ENCODE data around the gene GDA. TPM values are rescaled to one million over a fixed set of nuclear protein-coding genes. Genes with fewer than 3 reads are reported as not detected.

GDA gene
- polyA plus RNA-seq (2012; ENCODE audit: insufficient read depth, insufficient read length, low read depth): not detected

DNA sequence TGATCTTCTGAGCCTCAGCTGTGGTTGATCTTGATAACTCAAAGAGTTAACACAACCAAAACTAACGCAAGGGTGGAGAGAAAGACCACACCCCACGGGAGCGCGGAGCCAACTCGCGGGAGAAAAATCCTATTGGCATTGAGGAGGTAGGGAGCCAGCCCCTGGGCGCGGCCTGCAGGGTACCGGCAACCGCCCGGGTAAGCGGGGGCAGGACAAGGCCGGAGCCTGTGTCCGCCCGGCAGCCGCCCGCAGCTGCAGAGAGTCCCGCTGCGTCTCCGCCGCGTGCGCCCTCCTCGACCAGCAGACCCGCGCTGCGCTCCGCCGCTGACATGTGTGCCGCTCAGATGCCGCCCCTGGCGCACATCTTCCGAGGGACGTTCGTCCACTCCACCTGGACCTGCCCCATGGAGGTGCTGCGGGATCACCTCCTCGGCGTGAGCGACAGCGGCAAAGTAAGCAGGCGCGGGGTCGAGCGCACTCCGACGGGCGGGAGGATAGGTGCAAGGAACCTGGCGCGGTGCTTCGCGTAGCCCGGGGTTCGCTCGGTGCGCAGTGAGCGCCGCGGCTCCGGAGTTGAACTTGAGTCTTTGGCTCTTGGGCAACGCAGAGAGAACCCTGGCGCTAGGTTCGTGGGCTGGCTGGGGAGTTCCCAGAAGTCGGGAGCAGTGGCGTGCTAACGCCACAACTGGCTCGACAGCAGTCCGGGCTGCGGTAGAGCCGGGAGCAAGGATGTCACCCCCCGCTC is at the start of gene GDA:
Gene GDA, plus strand, starts transcription at position 210 of the 745 bp plus-strand sequence. Its CDS starts 120 bp downstream, at position 330.
- Histone ChIP-seq H3K27me3 (peaks cover 23% of the 10 kb centered on the region), H3K9me3 (no peaks in the 10 kb centered on the region), H3K4me1 (no peaks in the 10 kb centered on the region), H3K36me3 (no peaks in the 10 kb centered on the region), H3K4me3 (ENCODE audit: low read depth, low read length) (no peak within 1 kb of the TSS)
- no peak for DNase-seq
- TF ChIP-seq, protein P1, sequence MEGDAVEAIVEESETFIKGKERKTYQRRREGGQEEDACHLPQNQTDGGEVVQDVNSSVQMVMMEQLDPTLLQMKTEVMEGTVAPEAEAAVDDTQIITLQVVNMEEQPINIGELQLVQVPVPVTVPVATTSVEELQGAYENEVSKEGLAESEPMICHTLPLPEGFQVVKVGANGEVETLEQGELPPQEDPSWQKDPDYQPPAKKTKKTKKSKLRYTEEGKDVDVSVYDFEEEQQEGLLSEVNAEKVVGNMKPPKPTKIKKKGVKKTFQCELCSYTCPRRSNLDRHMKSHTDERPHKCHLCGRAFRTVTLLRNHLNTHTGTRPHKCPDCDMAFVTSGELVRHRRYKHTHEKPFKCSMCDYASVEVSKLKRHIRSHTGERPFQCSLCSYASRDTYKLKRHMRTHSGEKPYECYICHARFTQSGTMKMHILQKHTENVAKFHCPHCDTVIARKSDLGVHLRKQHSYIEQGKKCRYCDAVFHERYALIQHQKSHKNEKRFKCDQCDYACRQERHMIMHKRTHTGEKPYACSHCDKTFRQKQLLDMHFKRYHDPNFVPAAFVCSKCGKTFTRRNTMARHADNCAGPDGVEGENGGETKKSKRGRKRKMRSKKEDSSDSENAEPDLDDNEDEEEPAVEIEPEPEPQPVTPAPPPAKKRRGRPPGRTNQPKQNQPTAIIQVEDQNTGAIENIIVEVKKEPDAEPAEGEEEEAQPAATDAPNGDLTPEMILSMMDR (IDR thresholded peaks at IDR 0.05; ENCODE audit: low read depth, low read length): no peak

GRCh38 chr9:72102520-72102919 is 46.7 kb upstream of the GDA start:
- H3K9me3 ChIP-seq: no peaks in the 10 kb centered on the region
- DNase-seq: no peak
- TF ChIP-seq, protein P1 (IDR thresholded peaks at IDR 0.05; ENCODE audit: low read depth, low read length): no peak
- no peaks in the 10 kb centered on the region for H3K27me3 ChIP-seq
- H3K4me1 ChIP-seq: no peaks in the 10 kb centered on the region
- no peaks in the 10 kb centered on the region for H3K36me3 ChIP-seq
- no peak overlapping the region for H3K4me3 ChIP-seq (ENCODE audit: low read depth, low read length)

DNA sequence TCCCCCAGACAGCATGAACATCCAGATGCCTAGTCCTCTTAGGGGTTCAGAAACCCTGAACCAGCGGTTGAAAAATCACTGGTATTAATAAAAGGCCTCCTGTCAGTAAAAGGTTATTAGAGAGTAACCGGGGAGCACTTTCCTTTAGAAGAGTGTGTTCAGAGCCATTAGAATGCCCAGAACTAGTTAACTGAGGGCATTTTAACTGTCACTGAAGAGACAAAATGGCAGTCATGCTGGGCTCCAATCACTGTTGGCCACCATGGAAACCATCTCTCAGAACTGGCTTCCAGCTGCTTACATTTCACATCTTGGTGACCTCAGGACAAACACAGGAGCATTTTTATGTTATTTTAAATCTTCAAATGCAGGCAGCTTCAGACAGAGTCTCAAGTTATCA is 36.2 kb upstream of the GDA start:
- Histone ChIP-seq H3K27me3 (no peaks in the 10 kb centered on the region), H3K36me3 (no peaks in the 10 kb centered on the region), H3K4me1 (no peaks in the 10 kb centered on the region), H3K9me3 (no peaks in the 10 kb centered on the region), H3K4me3 (ENCODE audit: low read depth, low read length) (no peak overlapping the region)
- no peak for DNase-seq
- TF ChIP-seq, protein P1 (IDR thresholded peaks at IDR 0.05; ENCODE audit: low read depth, low read length): no peak

- no peaks in the 10 kb centered on the region for H3K4me1 ChIP-seq
- TF ChIP-seq, protein P1 (IDR thresholded peaks at IDR 0.05; ENCODE audit: low read depth, low read length): no peak
- DNase-seq: no peak
- H3K4me3 ChIP-seq (ENCODE audit: low read depth, low read length): no peak overlapping the region
- H3K27me3 ChIP-seq: no peaks in the 10 kb centered on the region
- H3K9me3 ChIP-seq: no peaks in the 10 kb centered on the region
- H3K36me3 ChIP-seq: no peaks in the 10 kb centered on the region
Observed at GRCh38 chr9:72119853-72120252, 29.4 kb upstream of the GDA start.

GRCh38 chr9:72124947-72125346 is 24.3 kb upstream of the GDA start:
- Histone ChIP-seq H3K36me3 (no peaks in the 10 kb centered on the region), H3K4me1 (no peaks in the 10 kb centered on the region), H3K27me3 (no peaks in the 10 kb centered on the region), H3K4me3 (ENCODE audit: low read depth, low read length) (no peak overlapping the region), H3K9me3 (no peaks in the 10 kb centered on the region)
- DNase-seq: no peak
- TF ChIP-seq, protein P1 (IDR thresholded peaks at IDR 0.05; ENCODE audit: low read depth, low read length): no peak

DNA sequence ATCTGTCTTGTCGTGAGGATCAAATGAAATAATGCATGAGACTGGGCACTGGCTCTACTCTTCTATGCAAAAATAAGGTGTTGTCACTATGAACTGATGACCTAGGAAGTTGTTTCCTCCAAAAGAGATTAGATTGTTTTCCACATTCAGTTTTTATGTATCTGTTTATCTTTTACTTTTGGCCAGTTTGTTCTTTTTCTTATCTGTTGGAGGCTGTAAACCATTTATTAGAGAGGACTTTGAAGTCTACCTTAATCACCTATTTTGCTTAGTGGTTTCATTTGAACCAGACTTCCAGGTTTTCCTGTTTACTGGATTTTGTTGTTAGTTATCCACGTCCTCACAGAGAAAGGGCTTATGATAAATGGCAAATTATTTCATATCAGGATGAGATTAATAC is 21.5 kb upstream of the GDA start:
- Histone ChIP-seq H3K36me3 (no peaks in the 10 kb centered on the region), H3K4me3 (ENCODE audit: low read depth, low read length) (no peak overlapping the region), H3K27me3 (no peaks in the 10 kb centered on the region), H3K4me1 (no peaks in the 10 kb centered on the region), H3K9me3 (no peaks in the 10 kb centered on the region)
- no peak for DNase-seq
- TF ChIP-seq, protein P1 (IDR thresholded peaks at IDR 0.05; ENCODE audit: low read depth, low read length): no peak
